ENCODE measurements around the gene RASD1. TPM values are rescaled to one million over a fixed set of nuclear protein-coding genes. Genes with fewer than 3 reads are reported as not detected.
"Not testable (repeated sequence)": the region's sequence is repeated elsewhere in the genome, so short reads cannot be mapped to it uniquely, and the experiment has no call there.

Gene RASD1
- total and polyA plus RNA-seq, 2 experiments from 2014 or later = 3.6 to 3.7 TPM

DNA sequence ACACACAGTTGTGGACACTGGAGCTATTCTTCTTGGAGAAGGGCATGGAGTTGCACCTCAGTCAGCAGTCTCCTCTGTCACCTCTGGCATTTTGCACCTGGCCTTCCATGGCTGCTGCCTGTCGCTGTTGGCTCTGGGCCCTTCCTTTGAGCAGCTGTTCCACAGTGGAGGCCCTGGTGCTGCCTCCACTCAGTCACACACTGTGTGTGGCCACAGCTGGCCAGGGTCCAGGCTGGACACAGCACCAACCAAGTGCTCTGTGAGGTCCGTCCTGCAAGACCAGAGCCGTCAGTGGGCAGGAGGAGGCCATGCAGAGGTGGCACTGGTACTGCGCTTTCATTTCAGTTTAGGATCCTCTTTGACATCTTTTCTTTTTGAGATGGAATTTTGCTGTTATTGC is 41.0 kb downstream of the RASD1 start:
- Mint-ChIP-seq H3K27ac (no peak overlapping the region), H3K4me1 (no peaks in the 10 kb centered on the region), H3K9me3 (peaks cover 5% of the 10 kb centered on the region), H3K36me3 (ENCODE audit: low read depth) (peaks cover 4% of the 10 kb centered on the region; the same call in 2 of the 3 replicates), H3K4me3 (no peak overlapping the region), H3K27me3 (ENCODE audit: insufficient read depth, low read depth, poor library complexity) (no peaks in the 10 kb centered on the region)
- ATAC-seq (no peak), DNase-seq (ENCODE audit: low spot score) (no peak)
- Histone ChIP-seq H3K4me3 (no peak overlapping the region), H4K20me1 (replicated peaks; ENCODE audit: insufficient read depth) (no peaks in the 10 kb centered on the region), H3K27me3 (ENCODE audit: insufficient read depth) (no peaks in the 10 kb centered on the region), H3K9me2 (ENCODE audit: insufficient read depth) (0 out of 2 replicates have a peak, but pooled peaks cover 1% of the 10 kb centered on the region), H3K4me2 (no peak overlapping the region), H3F3A (replicated peaks; ENCODE audit: low read depth) (no peaks in the 10 kb centered on the region), H3K27ac (ENCODE audit: low read depth) (no peak overlapping the region), H2AFZ (no peak overlapping the region), H3K36me3 (ENCODE audit: insufficient read depth) (no peaks in the 10 kb centered on the region), H3K4me1 (ENCODE audit: insufficient read depth) (no peaks in the 10 kb centered on the region), H3K79me2 (replicated peaks; ENCODE audit: insufficient read depth) (no peaks in the 10 kb centered on the region)
- TF ChIP-seq NANOG (IDR thresholded peaks at IDR 0.05; ENCODE audit: borderline replicate concordance) (no peak), JUNB (IDR thresholded peaks at IDR 0.05; ENCODE audit: unreplicated experiment) (no peak), EZH2phosphoT487 (IDR thresholded peaks at IDR 0.05; ENCODE audit: unreplicated experiment) (no peak), STAT1 (IDR thresholded peaks at IDR 0.05; ENCODE audit: unreplicated experiment) (no peak), POLR2AphosphoS5 (IDR thresholded peaks at IDR 0.05; ENCODE audit: low read depth) (no peak), CREB1 (CRISPR knock-in tag; IDR thresholded peaks at IDR 0.05; ENCODE audit: low read depth) (no peak), EZH2 (IDR thresholded peaks at IDR 0.05; ENCODE audit: low read depth, unreplicated experiment) (no peak)
- TF ChIP-seq, protein P1, sequence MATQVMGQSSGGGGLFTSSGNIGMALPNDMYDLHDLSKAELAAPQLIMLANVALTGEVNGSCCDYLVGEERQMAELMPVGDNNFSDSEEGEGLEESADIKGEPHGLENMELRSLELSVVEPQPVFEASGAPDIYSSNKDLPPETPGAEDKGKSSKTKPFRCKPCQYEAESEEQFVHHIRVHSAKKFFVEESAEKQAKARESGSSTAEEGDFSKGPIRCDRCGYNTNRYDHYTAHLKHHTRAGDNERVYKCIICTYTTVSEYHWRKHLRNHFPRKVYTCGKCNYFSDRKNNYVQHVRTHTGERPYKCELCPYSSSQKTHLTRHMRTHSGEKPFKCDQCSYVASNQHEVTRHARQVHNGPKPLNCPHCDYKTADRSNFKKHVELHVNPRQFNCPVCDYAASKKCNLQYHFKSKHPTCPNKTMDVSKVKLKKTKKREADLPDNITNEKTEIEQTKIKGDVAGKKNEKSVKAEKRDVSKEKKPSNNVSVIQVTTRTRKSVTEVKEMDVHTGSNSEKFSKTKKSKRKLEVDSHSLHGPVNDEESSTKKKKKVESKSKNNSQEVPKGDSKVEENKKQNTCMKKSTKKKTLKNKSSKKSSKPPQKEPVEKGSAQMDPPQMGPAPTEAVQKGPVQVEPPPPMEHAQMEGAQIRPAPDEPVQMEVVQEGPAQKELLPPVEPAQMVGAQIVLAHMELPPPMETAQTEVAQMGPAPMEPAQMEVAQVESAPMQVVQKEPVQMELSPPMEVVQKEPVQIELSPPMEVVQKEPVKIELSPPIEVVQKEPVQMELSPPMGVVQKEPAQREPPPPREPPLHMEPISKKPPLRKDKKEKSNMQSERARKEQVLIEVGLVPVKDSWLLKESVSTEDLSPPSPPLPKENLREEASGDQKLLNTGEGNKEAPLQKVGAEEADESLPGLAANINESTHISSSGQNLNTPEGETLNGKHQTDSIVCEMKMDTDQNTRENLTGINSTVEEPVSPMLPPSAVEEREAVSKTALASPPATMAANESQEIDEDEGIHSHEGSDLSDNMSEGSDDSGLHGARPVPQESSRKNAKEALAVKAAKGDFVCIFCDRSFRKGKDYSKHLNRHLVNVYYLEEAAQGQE (IDR thresholded peaks at IDR 0.05; ENCODE audit: unreplicated experiment) = no peak
- TF ChIP-seq, protein P2, sequence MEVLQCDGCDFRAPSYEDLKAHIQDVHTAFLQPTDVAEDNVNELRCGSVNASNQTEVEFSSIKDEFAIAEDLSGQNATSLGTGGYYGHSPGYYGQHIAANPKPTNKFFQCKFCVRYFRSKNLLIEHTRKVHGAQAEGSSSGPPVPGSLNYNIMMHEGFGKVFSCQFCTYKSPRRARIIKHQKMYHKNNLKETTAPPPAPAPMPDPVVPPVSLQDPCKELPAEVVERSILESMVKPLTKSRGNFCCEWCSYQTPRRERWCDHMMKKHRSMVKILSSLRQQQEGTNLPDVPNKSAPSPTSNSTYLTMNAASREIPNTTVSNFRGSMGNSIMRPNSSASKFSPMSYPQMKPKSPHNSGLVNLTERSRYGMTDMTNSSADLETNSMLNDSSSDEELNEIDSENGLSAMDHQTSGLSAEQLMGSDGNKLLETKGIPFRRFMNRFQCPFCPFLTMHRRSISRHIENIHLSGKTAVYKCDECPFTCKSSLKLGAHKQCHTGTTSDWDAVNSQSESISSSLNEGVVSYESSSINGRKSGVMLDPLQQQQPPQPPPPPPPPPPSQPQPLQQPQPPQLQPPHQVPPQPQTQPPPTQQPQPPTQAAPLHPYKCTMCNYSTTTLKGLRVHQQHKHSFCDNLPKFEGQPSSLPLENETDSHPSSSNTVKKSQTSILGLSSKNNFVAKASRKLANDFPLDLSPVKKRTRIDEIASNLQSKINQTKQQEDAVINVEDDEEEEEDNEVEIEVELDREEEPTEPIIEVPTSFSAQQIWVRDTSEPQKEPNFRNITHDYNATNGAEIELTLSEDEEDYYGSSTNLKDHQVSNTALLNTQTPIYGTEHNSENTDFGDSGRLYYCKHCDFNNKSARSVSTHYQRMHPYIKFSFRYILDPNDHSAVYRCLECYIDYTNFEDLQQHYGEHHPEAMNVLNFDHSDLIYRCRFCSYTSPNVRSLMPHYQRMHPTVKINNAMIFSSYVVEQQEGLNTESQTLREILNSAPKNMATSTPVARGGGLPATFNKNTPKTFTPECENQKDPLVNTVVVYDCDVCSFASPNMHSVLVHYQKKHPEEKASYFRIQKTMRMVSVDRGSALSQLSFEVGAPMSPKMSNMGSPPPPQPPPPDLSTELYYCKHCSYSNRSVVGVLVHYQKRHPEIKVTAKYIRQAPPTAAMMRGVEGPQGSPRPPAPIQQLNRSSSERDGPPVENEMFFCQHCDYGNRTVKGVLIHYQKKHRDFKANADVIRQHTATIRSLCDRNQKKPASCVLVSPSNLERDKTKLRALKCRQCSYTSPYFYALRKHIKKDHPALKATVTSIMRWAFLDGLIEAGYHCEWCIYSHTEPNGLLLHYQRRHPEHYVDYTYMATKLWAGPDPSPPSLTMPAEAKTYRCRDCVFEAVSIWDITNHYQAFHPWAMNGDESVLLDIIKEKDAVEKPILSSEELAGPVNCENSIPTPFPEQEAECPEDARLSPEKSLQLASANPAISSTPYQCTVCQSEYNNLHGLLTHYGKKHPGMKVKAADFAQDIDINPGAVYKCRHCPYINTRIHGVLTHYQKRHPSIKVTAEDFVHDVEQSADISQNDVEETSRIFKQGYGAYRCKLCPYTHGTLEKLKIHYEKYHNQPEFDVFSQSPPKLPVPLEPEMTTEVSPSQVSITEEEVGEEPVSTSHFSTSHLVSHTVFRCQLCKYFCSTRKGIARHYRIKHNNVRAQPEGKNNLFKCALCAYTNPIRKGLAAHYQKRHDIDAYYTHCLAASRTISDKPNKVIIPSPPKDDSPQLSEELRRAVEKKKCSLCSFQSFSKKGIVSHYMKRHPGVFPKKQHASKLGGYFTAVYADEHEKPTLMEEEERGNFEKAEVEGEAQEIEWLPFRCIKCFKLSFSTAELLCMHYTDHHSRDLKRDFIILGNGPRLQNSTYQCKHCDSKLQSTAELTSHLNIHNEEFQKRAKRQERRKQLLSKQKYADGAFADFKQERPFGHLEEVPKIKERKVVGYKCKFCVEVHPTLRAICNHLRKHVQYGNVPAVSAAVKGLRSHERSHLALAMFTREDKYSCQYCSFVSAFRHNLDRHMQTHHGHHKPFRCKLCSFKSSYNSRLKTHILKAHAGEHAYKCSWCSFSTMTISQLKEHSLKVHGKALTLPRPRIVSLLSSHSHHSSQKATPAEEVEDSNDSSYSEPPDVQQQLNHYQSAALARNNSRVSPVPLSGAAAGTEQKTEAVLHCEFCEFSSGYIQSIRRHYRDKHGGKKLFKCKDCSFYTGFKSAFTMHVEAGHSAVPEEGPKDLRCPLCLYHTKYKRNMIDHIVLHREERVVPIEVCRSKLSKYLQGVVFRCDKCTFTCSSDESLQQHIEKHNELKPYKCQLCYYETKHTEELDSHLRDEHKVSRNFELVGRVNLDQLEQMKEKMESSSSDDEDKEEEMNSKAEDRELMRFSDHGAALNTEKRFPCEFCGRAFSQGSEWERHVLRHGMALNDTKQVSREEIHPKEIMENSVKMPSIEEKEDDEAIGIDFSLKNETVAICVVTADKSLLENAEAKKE (CRISPR knock-in tag; IDR thresholded peaks at IDR 0.05) = no peak
- TF ChIP-seq, protein P3, sequence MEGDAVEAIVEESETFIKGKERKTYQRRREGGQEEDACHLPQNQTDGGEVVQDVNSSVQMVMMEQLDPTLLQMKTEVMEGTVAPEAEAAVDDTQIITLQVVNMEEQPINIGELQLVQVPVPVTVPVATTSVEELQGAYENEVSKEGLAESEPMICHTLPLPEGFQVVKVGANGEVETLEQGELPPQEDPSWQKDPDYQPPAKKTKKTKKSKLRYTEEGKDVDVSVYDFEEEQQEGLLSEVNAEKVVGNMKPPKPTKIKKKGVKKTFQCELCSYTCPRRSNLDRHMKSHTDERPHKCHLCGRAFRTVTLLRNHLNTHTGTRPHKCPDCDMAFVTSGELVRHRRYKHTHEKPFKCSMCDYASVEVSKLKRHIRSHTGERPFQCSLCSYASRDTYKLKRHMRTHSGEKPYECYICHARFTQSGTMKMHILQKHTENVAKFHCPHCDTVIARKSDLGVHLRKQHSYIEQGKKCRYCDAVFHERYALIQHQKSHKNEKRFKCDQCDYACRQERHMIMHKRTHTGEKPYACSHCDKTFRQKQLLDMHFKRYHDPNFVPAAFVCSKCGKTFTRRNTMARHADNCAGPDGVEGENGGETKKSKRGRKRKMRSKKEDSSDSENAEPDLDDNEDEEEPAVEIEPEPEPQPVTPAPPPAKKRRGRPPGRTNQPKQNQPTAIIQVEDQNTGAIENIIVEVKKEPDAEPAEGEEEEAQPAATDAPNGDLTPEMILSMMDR (conservative IDR thresholded peaks at IDR 0.05; ENCODE audit: low read depth in 2 of 2) = no peak
- TF ChIP-seq, protein P4, sequence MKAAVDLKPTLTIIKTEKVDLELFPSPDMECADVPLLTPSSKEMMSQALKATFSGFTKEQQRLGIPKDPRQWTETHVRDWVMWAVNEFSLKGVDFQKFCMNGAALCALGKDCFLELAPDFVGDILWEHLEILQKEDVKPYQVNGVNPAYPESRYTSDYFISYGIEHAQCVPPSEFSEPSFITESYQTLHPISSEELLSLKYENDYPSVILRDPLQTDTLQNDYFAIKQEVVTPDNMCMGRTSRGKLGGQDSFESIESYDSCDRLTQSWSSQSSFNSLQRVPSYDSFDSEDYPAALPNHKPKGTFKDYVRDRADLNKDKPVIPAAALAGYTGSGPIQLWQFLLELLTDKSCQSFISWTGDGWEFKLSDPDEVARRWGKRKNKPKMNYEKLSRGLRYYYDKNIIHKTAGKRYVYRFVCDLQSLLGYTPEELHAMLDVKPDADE (IDR thresholded peaks at IDR 0.05) = no peak

DNA sequence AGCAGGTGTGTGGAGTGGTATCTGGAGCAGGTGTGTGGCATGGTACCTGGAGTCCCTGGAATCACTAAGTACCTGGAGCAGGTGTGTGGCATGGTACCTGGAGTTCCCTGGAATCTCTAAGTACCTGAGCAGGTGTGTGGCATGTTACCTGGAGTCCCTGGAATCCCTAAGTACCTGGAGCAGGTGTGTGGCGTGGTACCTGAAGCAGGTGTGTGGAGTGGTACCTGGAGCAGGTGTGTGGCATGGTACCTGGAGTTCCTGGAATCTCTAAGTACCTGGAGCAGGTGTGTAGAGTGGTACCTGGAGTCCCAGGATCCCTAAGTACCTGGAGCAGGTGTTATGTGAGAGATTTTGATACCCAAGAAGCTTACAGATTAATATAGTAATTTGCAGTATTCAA is 41.5 kb downstream of the RASD1 start:
- H3K4me3 ChIP-seq; H3K9me3 Mint-ChIP-seq; H3K36me3 ChIP-seq (ENCODE audit: insufficient read depth); H3F3A ChIP-seq (replicated peaks; ENCODE audit: low read depth); H3K4me1 Mint-ChIP-seq; DNase-seq (ENCODE audit: low spot score); H3K79me2 ChIP-seq (replicated peaks; ENCODE audit: insufficient read depth); H3K4me2 ChIP-seq; H3K27me3 Mint-ChIP-seq (ENCODE audit: insufficient read depth, low read depth, poor library complexity); H3K36me3 Mint-ChIP-seq (ENCODE audit: low read depth); H3K4me3 Mint-ChIP-seq; ATAC-seq; H3K9me2 ChIP-seq (ENCODE audit: insufficient read depth); H4K20me1 ChIP-seq (replicated peaks; ENCODE audit: insufficient read depth); H3K27ac ChIP-seq (ENCODE audit: low read depth); H3K27ac Mint-ChIP-seq; H3K27me3 ChIP-seq (ENCODE audit: insufficient read depth); H3K4me1 ChIP-seq (ENCODE audit: insufficient read depth); H2AFZ ChIP-seq: not testable (repeated sequence)
